HEK293 (cell line): ENCODE results near the gene TEX12.

Experiments used
- CTCF ChIA-PET: fragments of 350-600 bp; formaldehyde crosslinking; extraction: SDS; loops from one replicate; lab custom pipeline; 2021; ENCODE audit warnings: antibody characterized with exemption; lab: Yijun Ruan, JAX
- POLR2A ChIA-PET: fragments of 300-600 bp; formaldehyde crosslinking; extraction: SDS; loops from one replicate; lab custom pipeline; 2020; ENCODE audit warnings: antibody characterized with exemption, inconsistent platforms; lab: Yijun Ruan, JAX
- H3K27ac ChIP-seq: fragments of 200-500 bp; sonication (Bioruptor generic); 2 replicates; pipeline ENCODE4 v1.5.1; 2014; ENCODE audit warnings: low read depth, low read length, control low read depth, inconsistent platforms; ENCODE audit errors: extremely low read depth
- H3K36me3 ChIP-seq, 2 experiments: fragments of 200-500 bp in 1 of 2; sonication (Bioruptor generic) in 1 of 2; 1 replicate in 1 of 2; 2 replicates in 1 of 2; pipeline ENCODE4 v1.5.1; 2014 to 2017; ENCODE audit warnings: inconsistent platforms in 2 of 2, low read length in 2 of 2; ENCODE audit not compliant: control insufficient read depth in 2 of 2, insufficient read depth in 1 of 2
- H3K4me1 ChIP-seq: fragments of 200-500 bp; sonication (Bioruptor generic); 2 replicates; pipeline ENCODE4 v1.5.1; 2014; ENCODE audit warnings: mild to moderate bottlenecking, low read length, inconsistent platforms; ENCODE audit not compliant: control insufficient read depth, insufficient read depth
- H3K4me3 ChIP-seq: 2 replicates; pipeline ENCODE4 v1.5.1; 2011; ENCODE audit warnings: low read depth, mild to moderate bottlenecking, control low read depth, low read length, moderate library complexity
- H3K9me3 ChIP-seq: fragments of 200-500 bp; sonication (Bioruptor generic); 2 replicates; pipeline ENCODE4 v1.5.1; 2014; ENCODE audit warnings: low read depth, low read length, inconsistent platforms; ENCODE audit not compliant: control insufficient read depth, insufficient read depth
- OSR2 ChIP-seq: fragments of 450-650 bp; formaldehyde crosslinking; IDR thresholded peaks from 2 replicates; pipeline ENCODE4 v1.5.1; 2016; ENCODE audit warnings: missing biosample characterization, missing genetic modification characterization
- OVOL3 ChIP-seq: fragments of 450-650 bp; formaldehyde crosslinking; IDR thresholded peaks from 2 replicates; pipeline ENCODE4 v1.5.1; 2016; ENCODE audit warnings: missing biosample characterization, missing genetic modification characterization
- SP2 ChIP-seq: fragments of 450-650 bp; formaldehyde crosslinking; IDR thresholded peaks from 2 replicates; pipeline ENCODE4 v1.5.1; 2016; ENCODE audit warnings: missing biosample characterization, missing genetic modification characterization
- ZBTB8A ChIP-seq: fragments of 450-650 bp; formaldehyde crosslinking; IDR thresholded peaks from 2 replicates; pipeline ENCODE4 v1.5.1; 2016; ENCODE audit warnings: missing biosample characterization, missing genetic modification characterization
- ZEB2 ChIP-seq: fragments of 450-650 bp; formaldehyde crosslinking; IDR thresholded peaks from 2 replicates; pipeline ENCODE4 v1.5.1; 2016; ENCODE audit warnings: missing biosample characterization, missing genetic modification characterization
- ZNF112 ChIP-seq: fragments of 450-650 bp; formaldehyde crosslinking; IDR thresholded peaks from 2 replicates; pipeline ENCODE4 v1.5.0; 2017; ENCODE audit warnings: missing biosample characterization, missing genetic modification characterization
- ZNF175 ChIP-seq: fragments of 450-650 bp; formaldehyde crosslinking; IDR thresholded peaks from 2 replicates; pipeline ENCODE4 v1.5.1; 2016; ENCODE audit warnings: missing biosample characterization, missing genetic modification characterization
- ZNF202 ChIP-seq: fragments of 450-650 bp; formaldehyde crosslinking; IDR thresholded peaks from 2 replicates; pipeline ENCODE4 v1.5.1; 2016; ENCODE audit warnings: missing biosample characterization, missing genetic modification characterization, borderline replicate concordance
- ZNF221 ChIP-seq: fragments of 450-650 bp; formaldehyde crosslinking; IDR thresholded peaks from 2 replicates; pipeline ENCODE4 v1.5.1; 2017; ENCODE audit warnings: missing biosample characterization, missing genetic modification characterization, borderline replicate concordance
- ZNF274 ChIP-seq, 2 experiments: fragments of 200-500 bp in 1 of 2; fragments of 450-650 bp in 1 of 2; sonication (Bioruptor generic) in 1 of 2; formaldehyde crosslinking in 1 of 2; IDR thresholded peaks; 2 replicates each; pipeline versions ENCODE4 v1.5.1 to v1.6.1; 2014 to 2016; ENCODE audit warnings: borderline replicate concordance in 1 of 2, inconsistent platforms in 1 of 2, low read length in 1 of 2, missing biosample characterization in 1 of 2, missing genetic modification characterization in 1 of 2
- ZNF350 ChIP-seq: fragments of 450-650 bp; formaldehyde crosslinking; IDR thresholded peaks from 2 replicates; pipeline ENCODE4 v1.5.0; 2017; ENCODE audit warnings: missing biosample characterization, mild to moderate bottlenecking, missing genetic modification characterization
- ZNF433 ChIP-seq: fragments of 450-650 bp; formaldehyde crosslinking; IDR thresholded peaks from 2 replicates; pipeline ENCODE4 v1.5.1; 2016; ENCODE audit warnings: missing biosample characterization, missing genetic modification characterization, low read depth
- ZNF529 ChIP-seq: fragments of 450-650 bp; formaldehyde crosslinking; IDR thresholded peaks from 2 replicates; pipeline ENCODE4 v1.5.1; 2017; ENCODE audit warnings: missing genetic modification characterization, missing biosample characterization; ENCODE audit not compliant: insufficient replicate concordance
- ZNF549 ChIP-seq: fragments of 450-650 bp; IDR thresholded peaks from 2 replicates; pipeline ENCODE4 v1.5.1; 2018; ENCODE audit warnings: missing biosample characterization, missing genetic modification characterization, mild to moderate bottlenecking, inconsistent platforms, moderate library complexity
- ZNF560 ChIP-seq: fragments of 450-650 bp; formaldehyde crosslinking; IDR thresholded peaks from 2 replicates; pipeline ENCODE4 v1.5.1; 2017; ENCODE audit warnings: missing biosample characterization, missing genetic modification characterization, borderline replicate concordance
- ZNF626 ChIP-seq: fragments of 450-650 bp; sonication (Bioruptor Pico); formaldehyde crosslinking; IDR thresholded peaks from 2 replicates; pipeline ENCODE4 v1.5.1; 2018; ENCODE audit warnings: missing biosample characterization, missing genetic modification characterization, inconsistent platforms
- ZNF660 ChIP-seq: fragments of 450-650 bp; IDR thresholded peaks from 2 replicates; pipeline ENCODE4 v1.5.1; 2018; ENCODE audit warnings: missing biosample characterization, mild to moderate bottlenecking, missing genetic modification characterization
- ZNF664 ChIP-seq: fragments of 450-650 bp; formaldehyde crosslinking; IDR thresholded peaks from 2 replicates; pipeline ENCODE4 v1.5.1; 2016; ENCODE audit warnings: missing biosample characterization, missing genetic modification characterization
- ZNF776 ChIP-seq: fragments of 450-650 bp; formaldehyde crosslinking; IDR thresholded peaks from 2 replicates; pipeline ENCODE4 v1.5.0; 2017; ENCODE audit warnings: missing biosample characterization, missing genetic modification characterization, borderline replicate concordance
- ZSCAN16 ChIP-seq: fragments of 450-650 bp; formaldehyde crosslinking; IDR thresholded peaks from 2 replicates; pipeline ENCODE4 v1.5.1; 2016; ENCODE audit warnings: missing biosample characterization, missing genetic modification characterization
- ZSCAN30 ChIP-seq: fragments of 450-650 bp; IDR thresholded peaks from 2 replicates; pipeline ENCODE4 v1.5.1; 2018; ENCODE audit warnings: missing biosample characterization, mild to moderate bottlenecking, missing genetic modification characterization, moderate library complexity
- TF ChIP-seq, protein P1 (sequence below): fragments of 450-650 bp; formaldehyde crosslinking; IDR thresholded peaks from 2 replicates; pipeline ENCODE4 v1.5.1; 2017; ENCODE audit warnings: missing biosample characterization, missing genetic modification characterization
- TF ChIP-seq, protein P2 (sequence below): fragments of 450-650 bp; formaldehyde crosslinking; conservative IDR thresholded peaks from 2 replicates; pipeline ENCODE4 v1.5.1; 2016; ENCODE audit warnings: low read depth, missing biosample characterization, missing genetic modification characterization
- TF ChIP-seq, protein P3 (sequence below): fragments of 450-650 bp; formaldehyde crosslinking; IDR thresholded peaks from 2 replicates; pipeline ENCODE4 v1.5.1; 2016; ENCODE audit warnings: missing biosample characterization, missing genetic modification characterization
- TF ChIP-seq, protein P4 (sequence below): fragments of 450-650 bp; formaldehyde crosslinking; IDR thresholded peaks from 2 replicates; pipeline ENCODE4 v1.5.1; 2017; ENCODE audit warnings: missing biosample characterization, missing genetic modification characterization

The TEX12 gene

DNA sequence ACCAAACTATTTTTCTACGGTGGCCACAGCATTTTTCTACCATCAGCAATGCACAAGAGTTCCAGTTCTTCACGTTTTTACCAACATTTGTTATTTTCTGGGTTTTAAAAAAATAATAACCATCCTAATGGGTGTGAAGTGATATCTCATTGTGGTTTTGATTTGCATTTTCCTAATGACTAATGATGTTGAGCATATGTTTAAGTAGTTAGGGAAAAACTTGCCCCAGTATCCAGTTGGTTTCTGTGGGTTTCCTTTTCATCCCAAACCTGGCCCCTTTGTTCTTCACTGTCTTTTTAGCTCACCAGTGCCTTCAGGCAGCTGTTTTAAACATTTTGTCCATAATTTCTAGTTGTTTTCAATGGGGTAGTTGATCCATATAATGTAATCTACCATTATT lies 44.4 kb downstream of the TEX12 start (continued):
- TF ChIP-seq, protein P1, sequence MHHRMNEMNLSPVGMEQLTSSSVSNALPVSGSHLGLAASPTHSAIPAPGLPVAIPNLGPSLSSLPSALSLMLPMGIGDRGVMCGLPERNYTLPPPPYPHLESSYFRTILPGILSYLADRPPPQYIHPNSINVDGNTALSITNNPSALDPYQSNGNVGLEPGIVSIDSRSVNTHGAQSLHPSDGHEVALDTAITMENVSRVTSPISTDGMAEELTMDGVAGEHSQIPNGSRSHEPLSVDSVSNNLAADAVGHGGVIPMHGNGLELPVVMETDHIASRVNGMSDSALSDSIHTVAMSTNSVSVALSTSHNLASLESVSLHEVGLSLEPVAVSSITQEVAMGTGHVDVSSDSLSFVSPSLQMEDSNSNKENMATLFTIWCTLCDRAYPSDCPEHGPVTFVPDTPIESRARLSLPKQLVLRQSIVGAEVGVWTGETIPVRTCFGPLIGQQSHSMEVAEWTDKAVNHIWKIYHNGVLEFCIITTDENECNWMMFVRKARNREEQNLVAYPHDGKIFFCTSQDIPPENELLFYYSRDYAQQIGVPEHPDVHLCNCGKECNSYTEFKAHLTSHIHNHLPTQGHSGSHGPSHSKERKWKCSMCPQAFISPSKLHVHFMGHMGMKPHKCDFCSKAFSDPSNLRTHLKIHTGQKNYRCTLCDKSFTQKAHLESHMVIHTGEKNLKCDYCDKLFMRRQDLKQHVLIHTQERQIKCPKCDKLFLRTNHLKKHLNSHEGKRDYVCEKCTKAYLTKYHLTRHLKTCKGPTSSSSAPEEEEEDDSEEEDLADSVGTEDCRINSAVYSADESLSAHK (tag by site-specific recombination) = no peak
- TF ChIP-seq ZNF549 (tag by site-specific recombination) = no peak
- TF ChIP-seq ZNF175 (tag by site-specific recombination) = no peak
- no peak for TF ChIP-seq ZNF660 (tag by site-specific recombination)
- TF ChIP-seq OVOL3 = no peak
- TF ChIP-seq ZNF274 (IDR thresholded peaks at IDR 0.05; ENCODE audit: low read length) = no peak
- TF ChIP-seq ZNF274 (tag by site-specific recombination; IDR thresholded peaks at IDR 0.05; ENCODE audit: borderline replicate concordance) = no peak
- no peak for TF ChIP-seq ZSCAN16
- no peak for TF ChIP-seq ZNF350 (tag by site-specific recombination)
- TF ChIP-seq ZNF221 (tag by site-specific recombination) = no peak

DNA sequence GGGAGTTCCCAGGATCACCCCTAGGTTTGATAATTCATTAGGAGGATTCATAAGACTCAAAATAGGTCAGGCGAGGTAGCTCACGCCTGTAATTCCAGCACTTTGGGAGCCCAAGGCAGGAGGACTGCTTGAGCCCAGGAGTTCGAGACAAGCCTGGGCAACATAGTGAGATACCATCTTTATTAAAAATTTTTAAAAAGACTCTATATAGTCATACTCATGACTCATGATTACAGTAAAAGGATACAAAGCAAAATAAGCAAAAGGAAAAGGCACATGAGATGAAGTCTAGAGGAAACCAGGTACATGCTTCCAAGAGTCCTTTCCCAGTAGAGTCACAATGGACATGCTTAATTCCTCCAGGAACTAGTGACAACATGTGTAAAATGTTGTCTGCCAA lies 45.1 kb downstream of the TEX12 start:
- H3K36me3 ChIP-seq = no peaks in the 10 kb centered on the region
- no peak overlapping the region for H3K27ac ChIP-seq
- ChIA-PET POLR2A (no interaction called here), CTCF (interaction anchor here (19.0 kb wide), 1 partner anchor 71 kb away, joined by 308 read pairs; no protein-coding TSS in a partner anchor)
- H3K4me1 ChIP-seq = no peaks in the 10 kb centered on the region
- no peak overlapping the region for H3K4me3 ChIP-seq
- TF ChIP-seq ZNF776 (tag by site-specific recombination) (no peak), ZNF664 (no peak), ZBTB8A (tag by site-specific recombination) (no peak), OSR2 (tag by site-specific recombination) (no peak), ZNF529 (tag by site-specific recombination) (no peak), ZNF560 (tag by site-specific recombination) (no peak), ZEB2 (tag by site-specific recombination) (no peak), ZNF549 (tag by site-specific recombination) (no peak), ZNF274 (IDR thresholded peaks at IDR 0.05; ENCODE audit: low read length) (no peak), ZNF274 (tag by site-specific recombination; IDR thresholded peaks at IDR 0.05; ENCODE audit: borderline replicate concordance) (no peak), SP2 (tag by site-specific recombination) (no peak), ZNF433 (no peak), ZNF112 (tag by site-specific recombination) (no peak), ZNF626 (tag by site-specific recombination) (no peak), ZSCAN30 (tag by site-specific recombination) (no peak), ZNF202 (tag by site-specific recombination) (no peak)
- TF ChIP-seq, protein P2, sequence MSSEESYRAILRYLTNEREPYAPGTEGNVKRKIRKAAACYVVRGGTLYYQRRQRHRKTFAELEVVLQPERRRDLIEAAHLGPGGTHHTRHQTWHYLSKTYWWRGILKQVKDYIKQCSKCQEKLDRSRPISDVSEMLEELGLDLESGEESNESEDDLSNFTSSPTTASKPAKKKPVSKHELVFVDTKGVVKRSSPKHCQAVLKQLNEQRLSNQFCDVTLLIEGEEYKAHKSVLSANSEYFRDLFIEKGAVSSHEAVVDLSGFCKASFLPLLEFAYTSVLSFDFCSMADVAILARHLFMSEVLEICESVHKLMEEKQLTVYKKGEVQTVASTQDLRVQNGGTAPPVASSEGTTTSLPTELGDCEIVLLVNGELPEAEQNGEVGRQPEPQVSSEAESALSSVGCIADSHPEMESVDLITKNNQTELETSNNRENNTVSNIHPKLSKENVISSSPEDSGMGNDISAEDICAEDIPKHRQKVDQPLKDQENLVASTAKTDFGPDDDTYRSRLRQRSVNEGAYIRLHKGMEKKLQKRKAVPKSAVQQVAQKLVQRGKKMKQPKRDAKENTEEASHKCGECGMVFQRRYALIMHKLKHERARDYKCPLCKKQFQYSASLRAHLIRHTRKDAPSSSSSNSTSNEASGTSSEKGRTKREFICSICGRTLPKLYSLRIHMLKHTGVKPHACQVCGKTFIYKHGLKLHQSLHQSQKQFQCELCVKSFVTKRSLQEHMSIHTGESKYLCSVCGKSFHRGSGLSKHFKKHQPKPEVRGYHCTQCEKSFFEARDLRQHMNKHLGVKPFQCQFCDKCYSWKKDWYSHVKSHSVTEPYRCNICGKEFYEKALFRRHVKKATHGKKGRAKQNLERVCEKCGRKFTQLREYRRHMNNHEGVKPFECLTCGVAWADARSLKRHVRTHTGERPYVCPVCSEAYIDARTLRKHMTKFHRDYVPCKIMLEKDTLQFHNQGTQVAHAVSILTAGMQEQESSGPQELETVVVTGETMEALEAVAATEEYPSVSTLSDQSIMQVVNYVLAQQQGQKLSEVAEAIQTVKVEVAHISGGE (tag by site-specific recombination) = no peak
- TF ChIP-seq, protein P3, sequence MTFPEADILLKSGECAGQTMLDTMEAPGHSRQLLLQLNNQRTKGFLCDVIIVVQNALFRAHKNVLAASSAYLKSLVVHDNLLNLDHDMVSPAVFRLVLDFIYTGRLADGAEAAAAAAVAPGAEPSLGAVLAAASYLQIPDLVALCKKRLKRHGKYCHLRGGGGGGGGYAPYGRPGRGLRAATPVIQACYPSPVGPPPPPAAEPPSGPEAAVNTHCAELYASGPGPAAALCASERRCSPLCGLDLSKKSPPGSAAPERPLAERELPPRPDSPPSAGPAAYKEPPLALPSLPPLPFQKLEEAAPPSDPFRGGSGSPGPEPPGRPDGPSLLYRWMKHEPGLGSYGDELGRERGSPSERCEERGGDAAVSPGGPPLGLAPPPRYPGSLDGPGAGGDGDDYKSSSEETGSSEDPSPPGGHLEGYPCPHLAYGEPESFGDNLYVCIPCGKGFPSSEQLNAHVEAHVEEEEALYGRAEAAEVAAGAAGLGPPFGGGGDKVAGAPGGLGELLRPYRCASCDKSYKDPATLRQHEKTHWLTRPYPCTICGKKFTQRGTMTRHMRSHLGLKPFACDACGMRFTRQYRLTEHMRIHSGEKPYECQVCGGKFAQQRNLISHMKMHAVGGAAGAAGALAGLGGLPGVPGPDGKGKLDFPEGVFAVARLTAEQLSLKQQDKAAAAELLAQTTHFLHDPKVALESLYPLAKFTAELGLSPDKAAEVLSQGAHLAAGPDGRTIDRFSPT (tag by site-specific recombination) = no peak
- TF ChIP-seq, protein P4, sequence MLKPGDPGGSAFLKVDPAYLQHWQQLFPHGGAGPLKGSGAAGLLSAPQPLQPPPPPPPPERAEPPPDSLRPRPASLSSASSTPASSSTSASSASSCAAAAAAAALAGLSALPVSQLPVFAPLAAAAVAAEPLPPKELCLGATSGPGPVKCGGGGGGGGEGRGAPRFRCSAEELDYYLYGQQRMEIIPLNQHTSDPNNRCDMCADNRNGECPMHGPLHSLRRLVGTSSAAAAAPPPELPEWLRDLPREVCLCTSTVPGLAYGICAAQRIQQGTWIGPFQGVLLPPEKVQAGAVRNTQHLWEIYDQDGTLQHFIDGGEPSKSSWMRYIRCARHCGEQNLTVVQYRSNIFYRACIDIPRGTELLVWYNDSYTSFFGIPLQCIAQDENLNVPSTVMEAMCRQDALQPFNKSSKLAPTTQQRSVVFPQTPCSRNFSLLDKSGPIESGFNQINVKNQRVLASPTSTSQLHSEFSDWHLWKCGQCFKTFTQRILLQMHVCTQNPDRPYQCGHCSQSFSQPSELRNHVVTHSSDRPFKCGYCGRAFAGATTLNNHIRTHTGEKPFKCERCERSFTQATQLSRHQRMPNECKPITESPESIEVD (tag by site-specific recombination) = no peak
- H3K9me3 ChIP-seq = no peaks in the 10 kb centered on the region
